ENCODE measurements around the gene MYOF. TPM values are rescaled to one million over a fixed set of nuclear protein-coding genes. Genes with fewer than 3 reads are reported as not detected.
A peak's percentile ranks its signal among the peaks of the same experiment; 100 is the strongest.

Gene MYOF
- total and polyA plus RNA-seq, 2 of the 8 experiments (the other 6 are each of a cell fraction or from before 2014, with no cell fraction given) = 0.98 to 2.3 TPM

- peak overlapping the region; percentile 93 for H2BK12ac ChIP-seq (ENCODE audit: low read depth, low read length)
- peaks cover 0 to 7% (median 3%) of the 10 kb centered on the region in 4 experiments; a peak in 2 of 8 replicates for H3K36me3 ChIP-seq (ENCODE audit: control insufficient read depth in 2 of 4, insufficient read depth in 4 of 4, low read length in 3 of 4)
- peak overlapping the region; percentile 92; the same call in 1 of the 2 replicates for H2AK5ac ChIP-seq (ENCODE audit: low read depth, low read length)
- 5% methylated on average over 8 of the region's 8 CpGs; no CpG with 5 or more reads in 1 of the 2 experiments for WGBS, 2 experiments (ENCODE audit: extremely low coverage in 1 of 2, insufficient coverage in 1 of 2, insufficient read length in 1 of 2, insufficient replicate concordance in 2 of 2, low coverage in 1 of 2, low lambda C conversion rate in 2 of 2, missing lambda C conversion rate in 1 of 2)
- POLR2A ChIA-PET (ENCODE audit: partially characterized antibody) = interaction anchor here (0.6 to 3.4 kb wide), 10 partner anchors 8 to 162 kb away, joined by 3 to 43 read pairs (median 4); no protein-coding TSS in a partner anchor
- peak overlapping the region; percentile 50 for H3K14ac ChIP-seq (ENCODE audit: insufficient read length)
- peak; percentile 96 for FAIRE-seq
- H3K23ac ChIP-seq (ENCODE audit: insufficient read length) = no peak overlapping the region
- H2AFZ ChIP-seq (ENCODE audit: low read length) = no peak overlapping the region
- peak overlapping the region; percentile 22; the same call in 1 of the 2 replicates for H4K8ac ChIP-seq (ENCODE audit: extremely low read depth, insufficient read depth, low read length)
- peak overlapping the region; percentile 95 for H2BK20ac ChIP-seq (ENCODE audit: low read length)
- H3K4me2 ChIP-seq (ENCODE audit: insufficient read depth in 1 of 2, low read depth in 2 of 2, low read length in 2 of 2) = peak overlapping the region; percentile 54 to 56
- H4K5ac ChIP-seq (ENCODE audit: insufficient read length, low read depth, low read length) = peak overlapping the region; percentile 98
- peak overlapping the region; percentile 94 for H3K56ac ChIP-seq (replicated peaks; ENCODE audit: insufficient read length, low read depth, low read length)
- H3K18ac ChIP-seq (ENCODE audit: extremely low read depth, low read length) = peak overlapping the region; percentile 99
- peak overlapping the region in 3 of 4 experiments; percentile 1 to 48 (median 14); a peak in 4 of 8 replicates for H3K4me3 ChIP-seq (ENCODE audit: extremely low read depth in 1 of 4, insufficient read depth in 2 of 4, low read depth in 3 of 4, low read length in 4 of 4)
- CTCF ChIA-PET (ENCODE audit: partially characterized antibody) = interaction anchor here (0.8 to 1.6 kb wide), 7 partner anchors 9 to 191 kb away, joined by 3 to 4 read pairs (median 3); no protein-coding TSS in a partner anchor
- H3K23me2 ChIP-seq (ENCODE audit: low read depth, low read length) = no peaks in the 10 kb centered on the region
- peak overlapping the region; percentile 91 for H4K91ac ChIP-seq (replicated peaks; ENCODE audit: insufficient read length, low read length)
- peak; percentile 71 to 81 for DNase-seq (ENCODE audit: low read depth in 1 of 2, low spot score in 2 of 2)
- peak overlapping the region; percentile 81 for H3K27ac ChIP-seq (ENCODE audit: low read depth, low read length)
- no peaks in the 10 kb centered on the region for H3K27me3 ChIP-seq (replicated peaks in 1 of 4; ENCODE audit: control insufficient read depth in 3 of 4, extremely low read depth in 1 of 4, insufficient read depth in 3 of 4, low read length in 3 of 4)
- H2BK15ac ChIP-seq (ENCODE audit: low read length) = no peak overlapping the region
- H2BK5ac ChIP-seq (ENCODE audit: low read depth, low read length) = peak overlapping the region; percentile 98
- H4K20me1 ChIP-seq (replicated peaks in 1 of 2; ENCODE audit: control insufficient read depth in 1 of 2, insufficient read depth in 2 of 2, low read length in 2 of 2) = no peaks in the 10 kb centered on the region
- peak overlapping the region; percentile 92 for H3K4ac ChIP-seq (replicated peaks; ENCODE audit: insufficient read length, low read depth, low read length)
- H3K4me1 ChIP-seq (replicated peaks in 1 of 4; ENCODE audit: control insufficient read depth in 3 of 4, insufficient read depth in 4 of 4, low read length in 3 of 4) = peaks cover 0 to 13% (median 7%) of the 10 kb centered on the region in 4 experiments; a peak in 4 of 7 replicates
- peak overlapping the region in 2 of 4 experiments; percentile 1 to 4; a peak in 1 of 7 replicates for H3K9ac ChIP-seq (replicated peaks in 1 of 4; ENCODE audit: extremely low read depth in 1 of 4, low read depth in 3 of 4, low read length in 3 of 4)
- peaks cover 16% of the 10 kb centered on the region in 2 experiments for H3K9me3 ChIP-seq (ENCODE audit: insufficient read depth in 2 of 2, low read depth in 1 of 2, low read length in 1 of 2)
- peak overlapping the region; percentile 91 for H2BK120ac ChIP-seq (replicated peaks; ENCODE audit: low read depth, low read length)
- H3K79me2 ChIP-seq (ENCODE audit: control insufficient read depth in 1 of 2, insufficient read depth in 2 of 2, low read length in 2 of 2) = no peaks in the 10 kb centered on the region
- H3K79me1 ChIP-seq (ENCODE audit: low read depth, low read length) = no peaks in the 10 kb centered on the region
- TF ChIP-seq POLR2A (IDR thresholded peaks at IDR 0.05; ENCODE audit: control extremely low read depth in 1 of 2, low read depth in 2 of 2, low read length in 2 of 2) (peak; percentile 48 to 64), POU5F1 (IDR thresholded peaks at IDR 0.05; ENCODE audit: low read depth, low read length) (no peak), BACH1 (IDR thresholded peaks at IDR 0.05; ENCODE audit: low read length) (peak; percentile 59), EZH2 (IDR thresholded peaks at IDR 0.05; ENCODE audit: low read depth, low read length, severe bottlenecking) (no peak), USF2 (IDR thresholded peaks at IDR 0.05; ENCODE audit: low read length) (no peak), BCL11A (IDR thresholded peaks at IDR 0.05; ENCODE audit: low read depth in 2 of 2, low read length in 2 of 2) (no peak), KDM1A (IDR thresholded peaks at IDR 0.05; ENCODE audit: borderline replicate concordance, low read length) (no peak), TCF12 (IDR thresholded peaks at IDR 0.05; ENCODE audit: low read depth, low read length) (0 out of 2 replicates have a peak, but pooled peaks have one; percentile 60), YY1 (IDR thresholded peaks at IDR 0.05; ENCODE audit: low read depth, low read length) (no peak; the same call in 1 of the 2 replicates)
Measured at GRCh38 chr10:93272884-93273675, 209.1 kb downstream of the MYOF start.
